Neuronal stem cell (in vitro differentiated cells): ENCODE measurements around the gene KCNAB2.
A peak's percentile ranks its signal among the peaks of the same experiment; 100 is the strongest.

Experiments
- DNase-seq: peaks from one replicate; pipeline ENCODE4 v3.0.0-alpha.2; 2013; ENCODE audit warnings: low spot score
- H2AFZ ChIP-seq: one replicate; pipeline ENCODE4 v1.6.1; 2013; ENCODE audit warnings: mild to moderate bottlenecking, low read length, inconsistent platforms
- H2AK5ac ChIP-seq: 2 replicates; pipeline ENCODE4 v1.6.1; 2013; ENCODE audit warnings: low read depth, mild to moderate bottlenecking, inconsistent platforms, low read length, moderate library complexity, mixed read lengths
- H2BK120ac ChIP-seq: 2 replicates; pipeline ENCODE4 v1.6.1; 2013; ENCODE audit warnings: low read depth, mild to moderate bottlenecking, inconsistent platforms, low read length, moderate library complexity, mixed read lengths
- H2BK12ac ChIP-seq: one replicate; pipeline ENCODE4 v1.6.1; 2013; ENCODE audit warnings: low read length, inconsistent platforms
- H2BK15ac ChIP-seq: 2 replicates; pipeline ENCODE4 v1.6.1; 2013; ENCODE audit warnings: mild to moderate bottlenecking, low read length, inconsistent platforms, mixed read lengths
- H2BK5ac ChIP-seq: one replicate; pipeline ENCODE4 v1.6.1; 2013; ENCODE audit warnings: inconsistent platforms, mild to moderate bottlenecking, low read length, moderate library complexity
- H3K14ac ChIP-seq: one replicate; pipeline ENCODE4 v1.6.1; 2013; ENCODE audit warnings: low read length, inconsistent platforms
- H3K18ac ChIP-seq: 2 replicates; pipeline ENCODE4 v1.6.1; 2013; ENCODE audit warnings: low read length, inconsistent platforms
- H3K23ac ChIP-seq: 2 replicates; pipeline ENCODE4 v1.6.1; 2013; ENCODE audit warnings: low read depth, mild to moderate bottlenecking, mixed read lengths, low read length, inconsistent platforms; ENCODE audit not compliant: poor library complexity
- H3K27ac ChIP-seq: replicated peaks from 3 replicates; pipeline ENCODE4 v1.5.1; 2013; ENCODE audit warnings: low read length, inconsistent platforms
- H3K27me3 ChIP-seq, 3 experiments: 2 replicates each; pipeline ENCODE4 v1.6.1; 2013; ENCODE audit warnings: low read length in 3 of 3, mild to moderate bottlenecking in 2 of 3, inconsistent platforms in 1 of 3, low read depth in 1 of 3, mixed read lengths in 1 of 3, moderate library complexity in 1 of 3; ENCODE audit not compliant: control insufficient read depth in 3 of 3, insufficient read depth in 3 of 3
- H3K36me3 ChIP-seq, 2 donors: replicated peaks in 1 of 2; 2 replicates each; pipeline ENCODE4 v1.6.1; 2013; ENCODE audit warnings: low read length in 2 of 2; ENCODE audit not compliant: control insufficient read depth in 2 of 2, insufficient read depth in 2 of 2
- H3K4ac ChIP-seq: 2 replicates; pipeline ENCODE4 v1.6.1; 2013; ENCODE audit warnings: inconsistent platforms, mild to moderate bottlenecking, low read length, moderate library complexity
- H3K4me1 ChIP-seq, 2 donors: 1 replicate in 1 of 2; 2 replicates in 1 of 2; pipeline ENCODE4 v1.6.1; 2013; ENCODE audit warnings: low read length in 2 of 2, low read depth in 1 of 2; ENCODE audit not compliant: control insufficient read depth in 2 of 2, insufficient read depth in 1 of 2
- H3K4me2 ChIP-seq: one replicate; pipeline ENCODE4 v1.6.1; 2013; ENCODE audit warnings: mild to moderate bottlenecking, low read length, inconsistent platforms; ENCODE audit not compliant: insufficient read depth, poor library complexity, severe bottlenecking
- H3K4me3 ChIP-seq, 2 donors: 2 replicates each; pipeline ENCODE4 v1.5.1; 2013; ENCODE audit warnings: low read length in 2 of 2, mild to moderate bottlenecking in 2 of 2, inconsistent platforms in 1 of 2, moderate library complexity in 1 of 2
- H3K79me1 ChIP-seq: one replicate; pipeline ENCODE4 v1.6.1; 2013; ENCODE audit warnings: low read depth, mild to moderate bottlenecking, inconsistent platforms, low read length, moderate library complexity
- H3K9ac ChIP-seq: one replicate; pipeline ENCODE4 v1.6.1; 2013; ENCODE audit warnings: mild to moderate bottlenecking, low read depth, low read length, inconsistent platforms; ENCODE audit not compliant: poor library complexity
- H3K9me3 ChIP-seq, 2 donors: replicated peaks in 1 of 2; 2 replicates each; pipeline versions ENCODE3 to v1.6.1; 2013; ENCODE audit warnings: low read length in 2 of 2, mild to moderate bottlenecking in 2 of 2, inconsistent platforms in 1 of 2, low read depth in 1 of 2, mixed read lengths in 1 of 2, moderate library complexity in 1 of 2; ENCODE audit not compliant: control insufficient read depth in 2 of 2, insufficient read depth in 1 of 2
- H4K8ac ChIP-seq: one replicate; pipeline ENCODE4 v1.6.1; 2013; ENCODE audit warnings: low read depth, mild to moderate bottlenecking, inconsistent platforms, low read length, moderate library complexity
- H4K91ac ChIP-seq: one replicate; pipeline ENCODE4 v1.6.1; 2013; ENCODE audit warnings: low read length, low read depth, mild to moderate bottlenecking, inconsistent platforms; ENCODE audit not compliant: poor library complexity
- WGBS, 2 donors: extraction: QIAGEN DNeasy Blood & Tissue Kit; methylation state at CpG; one replicate each; pipeline ENCODE4 v1.1.7; 2013; ENCODE audit warnings: missing lambda C conversion rate in 2 of 2, mixed read lengths in 1 of 2; ENCODE audit not compliant: insufficient read length in 2 of 2, insufficient replicate concordance in 1 of 2; ENCODE audit errors: extremely low coverage in 2 of 2; 5-methylcytosine and 5-hydroxymethylcytosine counted together

Gene KCNAB2

GRCh38 chr1:6046279-6046678 lies 591 bp downstream of the KCNAB2 start:
- Histone ChIP-seq H2BK15ac (no peak overlapping the region), H2BK5ac (no peak overlapping the region), H3K4ac (no peak overlapping the region), H3K23ac (no peak overlapping the region), H2AFZ (no peak overlapping the region), H3K4me3 (no peak overlapping the region), H2BK120ac (no peak overlapping the region), H3K9me3 (no peaks in the 10 kb centered on the region), H3K79me1 (no peaks in the 10 kb centered on the region), H3K14ac (no peak overlapping the region), H3K9ac (no peak overlapping the region), H3K18ac (no peak overlapping the region), H2AK5ac (no peak overlapping the region), H3K36me3 (no peaks in the 10 kb centered on the region), H3K27me3 (peaks cover 0 to 12% (median 0%) of the 10 kb centered on the region in 3 experiments), H4K8ac (no peak overlapping the region), H3K27ac (no peak overlapping the region), H3K4me2 (no peak overlapping the region), H4K91ac (no peak overlapping the region), H3K4me1 (peaks cover 10 to 12% of the 10 kb centered on the region in 2 donors), H2BK12ac (no peak overlapping the region)
- no peak for DNase-seq
- no CpG with 5 or more reads among the region's 14 CpGs for WGBS, 2 donors

GRCh38 chr1:6048179-6048867 lies 2.6 kb downstream of the KCNAB2 start:
- Histone ChIP-seq H3K4ac (no peak overlapping the region), H3K79me1 (no peaks in the 10 kb centered on the region), H2AK5ac (peak overlapping the region; percentile 49), H3K18ac (no peak overlapping the region), H3K36me3 (no peaks in the 10 kb centered on the region), H2BK15ac (no peak overlapping the region), H3K27me3 (peaks cover 0 to 12% (median under 1%) of the 10 kb centered on the region in 3 experiments), H3K14ac (peak overlapping the region; percentile 72), H3K9ac (peak overlapping the region; percentile 38), H3K23ac (no peak overlapping the region), H3K4me1 (peaks cover 16 to 17% of the 10 kb centered on the region in 2 donors), H2AFZ (no peak overlapping the region), H3K9me3 (no peaks in the 10 kb centered on the region), H2BK12ac (no peak overlapping the region), H4K91ac (no peak overlapping the region), H2BK120ac (no peak overlapping the region), H4K8ac (no peak overlapping the region), H3K4me3 (no peak overlapping the region), H3K4me2 (no peak overlapping the region), H2BK5ac (no peak overlapping the region), H3K27ac (no peak overlapping the region)
- DNase-seq, result no peak
- no CpG with 5 or more reads among the region's 14 CpGs for WGBS, 2 donors

GRCh38 chr1:6049419-6049818 lies 3.7 kb downstream of the KCNAB2 start:
- Histone ChIP-seq H3K36me3 (no peaks in the 10 kb centered on the region), H3K79me1 (no peaks in the 10 kb centered on the region), H2BK12ac (no peak overlapping the region), H2BK5ac (no peak overlapping the region), H3K27me3 (peaks cover 0 to 12% (median 1%) of the 10 kb centered on the region in 3 experiments), H3K4ac (no peak overlapping the region), H4K8ac (no peak overlapping the region), H4K91ac (no peak overlapping the region), H2AFZ (no peak overlapping the region), H2BK120ac (no peak overlapping the region), H2BK15ac (no peak overlapping the region), H3K4me3 (no peak overlapping the region), H3K9me3 (no peaks in the 10 kb centered on the region), H3K4me2 (no peak overlapping the region), H3K9ac (no peak overlapping the region), H3K4me1 (peaks cover 17 to 18% of the 10 kb centered on the region in 2 donors), H3K27ac (no peak overlapping the region), H3K18ac (no peak overlapping the region), H3K14ac (no peak overlapping the region), H3K23ac (no peak overlapping the region), H2AK5ac (peak overlapping the region; percentile 13)
- no CpG with 5 or more reads among the region's 6 CpGs for WGBS, 2 donors
- DNase-seq, result no peak

- H3K4ac ChIP-seq, result no peak overlapping the region
- no peak overlapping the region for H4K8ac ChIP-seq
- H2BK12ac ChIP-seq, result no peak overlapping the region
Measured at GRCh38 chr1:6051423-6051822, 5.7 kb downstream of the KCNAB2 start.

More at GRCh38 chr1:6051423-6051822, 5.7 kb downstream of the KCNAB2 start:
- H3K18ac ChIP-seq, result no peak overlapping the region
- no peaks in the 10 kb centered on the region for H3K36me3 ChIP-seq
- H2BK5ac ChIP-seq, result no peak overlapping the region
- H3K79me1 ChIP-seq, result no peaks in the 10 kb centered on the region
- H3K4me2 ChIP-seq, result no peak overlapping the region
- peaks cover 6 to 7% of the 10 kb centered on the region in 2 donors for H3K4me1 ChIP-seq
- no peak overlapping the region for H2BK120ac ChIP-seq
- no peak overlapping the region for H4K91ac ChIP-seq
- H3K27me3 ChIP-seq, result peaks cover 0 to 9% (median 1%) of the 10 kb centered on the region in 3 experiments
- peak overlapping the region; percentile 57 for H3K23ac ChIP-seq
- no peak overlapping the region for H2AK5ac ChIP-seq
- no peak overlapping the region for H2BK15ac ChIP-seq
- WGBS, 2 donors, result no CpG with 5 or more reads among the region's 23 CpGs
- no peak overlapping the region for H3K9ac ChIP-seq
- H3K9me3 ChIP-seq, result no peaks in the 10 kb centered on the region
- H3K27ac ChIP-seq, result no peak overlapping the region
- no peak overlapping the region for H3K14ac ChIP-seq
- H2AFZ ChIP-seq, result no peak overlapping the region
- DNase-seq, result no peak
- H3K4me3 ChIP-seq, result no peak overlapping the region
